ENCODE measurements around the gene FSTL4.
A peak's percentile ranks its signal among the peaks of the same experiment; 100 is the strongest.

FSTL4 gene

GRCh38 chr5:133314086-133314485 lies 298.3 kb downstream of the FSTL4 start:
- peaks cover under 1% of the 10 kb centered on the region for H3K4me1 Mint-ChIP-seq
- H3K27ac Mint-ChIP-seq, result no peak overlapping the region
- ATAC-seq, result no peak
- no peaks in the 10 kb centered on the region for H3K9me3 Mint-ChIP-seq
- H3K4me3 Mint-ChIP-seq, result no peak overlapping the region
- no peaks in the 10 kb centered on the region for H3K36me3 Mint-ChIP-seq
- no peaks in the 10 kb centered on the region for H3K27me3 Mint-ChIP-seq

DNA sequence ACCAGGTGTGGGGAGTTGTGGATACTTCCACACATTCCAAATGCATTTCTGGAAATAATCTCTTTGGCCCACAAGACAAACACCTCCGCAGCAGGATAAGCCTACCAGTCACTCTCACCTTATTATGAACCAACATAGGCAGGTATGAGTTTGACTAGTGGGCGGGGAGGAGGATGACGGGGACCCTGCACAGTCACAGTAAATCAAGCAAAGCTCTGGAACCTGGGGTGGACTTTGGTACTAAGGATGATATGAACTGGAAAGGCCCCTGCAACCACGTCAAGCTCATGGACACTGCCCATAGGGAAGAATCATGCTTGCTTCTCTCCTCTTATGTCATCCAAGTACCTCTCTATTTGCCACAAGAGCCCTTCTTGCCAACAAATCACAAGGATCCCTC lies 301.2 kb downstream of the FSTL4 start:
- no peak for ATAC-seq
- Mint-ChIP-seq H3K27me3 (no peaks in the 10 kb centered on the region), H3K27ac (no peak overlapping the region), H3K9me3 (no peaks in the 10 kb centered on the region), H3K4me3 (no peak overlapping the region), H3K4me1 (no peaks in the 10 kb centered on the region), H3K36me3 (no peaks in the 10 kb centered on the region)

DNA sequence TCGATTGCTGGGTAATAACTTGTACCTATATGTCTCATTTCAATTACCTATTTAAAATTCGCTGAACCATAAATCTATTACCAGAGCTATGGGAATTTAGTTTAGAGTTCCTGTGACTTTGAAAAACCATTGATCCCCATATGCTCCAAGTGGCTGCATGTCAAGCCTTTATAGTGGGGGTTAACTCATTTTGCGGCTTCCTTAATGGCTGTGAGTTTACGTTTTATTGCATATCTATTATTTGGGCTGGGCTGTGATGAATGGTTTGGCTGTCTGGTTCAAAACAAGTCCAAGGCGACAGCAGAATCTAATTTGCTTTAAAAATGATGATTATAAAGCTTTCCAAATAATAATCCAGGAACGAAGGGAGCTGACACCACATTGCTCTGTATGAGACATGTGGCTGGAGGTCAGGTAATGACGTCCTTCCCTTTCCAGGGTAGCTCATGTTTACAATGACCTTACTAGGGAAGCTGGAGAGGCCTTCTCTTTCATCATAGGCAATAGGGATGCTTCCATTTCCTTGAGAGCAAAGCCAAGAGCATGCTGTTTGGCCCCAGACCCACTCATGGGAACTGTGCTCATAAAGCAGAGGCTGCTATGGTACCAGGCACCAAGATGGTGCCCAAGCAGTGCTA lies 302.2 kb downstream of the FSTL4 start:
- H3K27me3 Mint-ChIP-seq, result peaks cover 10% of the 10 kb centered on the region
- no peaks in the 10 kb centered on the region for H3K9me3 Mint-ChIP-seq
- no peaks in the 10 kb centered on the region for H3K36me3 Mint-ChIP-seq
- H3K4me3 Mint-ChIP-seq, result no peak overlapping the region
- no peaks in the 10 kb centered on the region for H3K4me1 Mint-ChIP-seq
- ATAC-seq, result no peak
- no peak overlapping the region for H3K27ac Mint-ChIP-seq

DNA sequence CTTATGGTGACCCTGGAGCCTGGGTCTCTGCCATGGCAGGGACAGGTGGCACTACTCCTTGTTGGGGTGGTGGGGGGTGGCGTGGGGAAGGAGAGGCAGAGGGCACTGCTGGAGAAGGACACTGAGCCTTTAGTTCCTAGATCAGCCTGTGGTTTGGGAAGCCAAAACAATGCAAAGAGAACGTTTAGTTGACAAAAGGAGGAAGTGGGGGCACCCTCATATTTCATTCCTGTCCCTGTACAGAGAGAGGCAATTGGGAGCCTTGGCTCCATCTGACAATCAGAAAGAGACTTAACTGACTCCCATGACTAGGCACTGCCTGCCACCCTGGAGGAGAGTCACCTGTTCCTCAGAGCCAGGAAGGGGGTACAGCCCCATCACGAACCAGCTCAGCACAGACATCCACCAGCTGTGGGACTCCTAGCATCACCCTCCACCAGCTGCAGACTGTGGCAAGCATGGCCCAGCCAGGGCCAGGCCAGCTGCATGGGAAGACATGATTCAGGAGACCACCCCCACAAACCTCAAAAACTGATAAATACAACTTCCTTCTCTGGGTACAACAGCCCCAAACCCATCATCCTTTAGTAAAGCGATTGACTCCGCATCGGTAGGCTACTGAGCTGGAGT lies 303.1 kb downstream of the FSTL4 start:
- no peak overlapping the region for H3K27ac Mint-ChIP-seq
- no peaks in the 10 kb centered on the region for H3K4me1 Mint-ChIP-seq
- H3K27me3 Mint-ChIP-seq, result peaks cover 10% of the 10 kb centered on the region

DNA sequence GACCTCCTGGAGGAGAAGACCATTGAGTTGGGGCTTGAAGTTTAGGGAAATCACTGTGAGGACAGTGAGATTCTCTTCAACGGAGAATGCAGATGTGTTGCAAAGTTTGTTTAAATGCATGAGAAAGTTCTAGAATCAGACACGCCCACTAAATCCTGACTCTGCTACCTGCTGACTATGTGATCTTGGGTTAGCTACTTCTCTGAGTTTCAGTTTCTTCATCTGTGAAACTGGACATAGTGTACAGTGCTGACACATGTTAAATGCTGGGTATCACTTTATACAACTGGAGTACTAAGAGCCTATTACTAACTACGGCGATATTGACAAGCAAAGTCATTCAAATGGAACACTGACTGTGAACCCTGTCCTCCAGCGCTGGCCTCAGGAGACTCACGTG lies 305.1 kb downstream of the FSTL4 start:
- ATAC-seq, result no peak
- Mint-ChIP-seq H3K36me3 (no peaks in the 10 kb centered on the region), H3K4me1 (no peaks in the 10 kb centered on the region), H3K27me3 (peaks cover 10% of the 10 kb centered on the region), H3K9me3 (no peaks in the 10 kb centered on the region), H3K4me3 (no peak overlapping the region), H3K27ac (no peak overlapping the region)

More for the DNA sequence above, 303.1 kb downstream of the FSTL4 start:
- no peaks in the 10 kb centered on the region for H3K9me3 Mint-ChIP-seq
- no peak overlapping the region for H3K4me3 Mint-ChIP-seq
- peak; percentile 16 for ATAC-seq
- no peaks in the 10 kb centered on the region for H3K36me3 Mint-ChIP-seq

- no peak overlapping the region for H3K27ac Mint-ChIP-seq
- H3K36me3 Mint-ChIP-seq, result no peaks in the 10 kb centered on the region
- H3K27me3 Mint-ChIP-seq, result peaks cover 10% of the 10 kb centered on the region
- no peak for ATAC-seq
- no peak overlapping the region for H3K4me3 Mint-ChIP-seq
- no peaks in the 10 kb centered on the region for H3K4me1 Mint-ChIP-seq
- H3K9me3 Mint-ChIP-seq, result no peaks in the 10 kb centered on the region
These were observed 307.6 kb downstream of the FSTL4 start for GRCh38 chr5:133304707-133305216.

DNA sequence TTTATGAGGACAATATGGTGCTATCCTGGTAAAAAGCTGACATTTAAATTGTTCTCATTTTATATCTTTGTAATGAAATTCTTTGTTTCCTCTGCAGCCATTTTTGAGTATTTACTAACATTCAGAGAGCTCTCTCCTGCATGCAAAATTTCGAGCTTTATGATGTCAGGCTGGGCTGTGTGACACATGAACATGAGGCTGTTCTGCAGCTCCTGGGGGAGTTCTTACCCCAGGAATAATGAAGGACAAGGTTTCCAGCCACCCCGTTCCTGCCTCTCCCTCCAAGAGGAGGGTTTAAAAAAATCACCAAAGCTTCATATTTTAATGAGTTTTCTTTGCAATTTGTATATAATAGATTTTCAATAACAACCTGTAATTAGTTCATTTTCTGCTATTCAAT lies 308.2 kb downstream of the FSTL4 start:
- Mint-ChIP-seq H3K36me3 (no peaks in the 10 kb centered on the region), H3K4me1 (no peaks in the 10 kb centered on the region), H3K27ac (no peak overlapping the region), H3K9me3 (no peaks in the 10 kb centered on the region), H3K27me3 (peaks cover 10% of the 10 kb centered on the region), H3K4me3 (no peak overlapping the region)
- no peak for ATAC-seq

- Mint-ChIP-seq H3K4me1 (no peaks in the 10 kb centered on the region), H3K27ac (no peak overlapping the region), H3K4me3 (no peak overlapping the region), H3K36me3 (no peaks in the 10 kb centered on the region), H3K27me3 (peaks cover 10% of the 10 kb centered on the region), H3K9me3 (no peaks in the 10 kb centered on the region)
- ATAC-seq, result no peak
These were observed 309.0 kb downstream of the FSTL4 start for GRCh38 chr5:133303298-133303697.

DNA sequence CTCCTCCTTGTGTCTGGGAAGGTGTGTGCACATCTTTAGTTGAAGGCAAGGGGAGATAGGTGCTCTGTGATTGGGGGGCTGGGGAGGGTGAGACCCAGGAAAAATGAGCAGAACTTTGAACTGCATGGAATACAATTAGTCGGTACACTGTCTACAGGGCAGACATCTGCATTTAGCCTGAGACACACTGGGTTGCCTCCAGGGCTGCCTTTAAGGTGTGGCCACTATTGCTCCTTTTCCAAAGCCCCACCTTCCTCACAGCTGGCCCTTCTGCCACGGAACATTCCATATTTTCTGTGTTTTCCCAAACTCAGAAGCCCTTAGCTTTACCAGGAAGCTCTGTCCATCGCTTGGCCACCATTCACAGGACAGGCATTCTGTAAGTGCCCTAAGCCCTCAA lies 312.6 kb downstream of the FSTL4 start:
- H3K36me3 Mint-ChIP-seq, result no peaks in the 10 kb centered on the region
- H3K27me3 Mint-ChIP-seq, result no peaks in the 10 kb centered on the region
- H3K27ac Mint-ChIP-seq, result no peak overlapping the region
- H3K4me1 Mint-ChIP-seq, result no peaks in the 10 kb centered on the region
- no peak for ATAC-seq
- no peak overlapping the region for H3K4me3 Mint-ChIP-seq
- H3K9me3 Mint-ChIP-seq, result no peaks in the 10 kb centered on the region

- no peaks in the 10 kb centered on the region for H3K9me3 Mint-ChIP-seq
- no peak overlapping the region for H3K4me3 Mint-ChIP-seq
- H3K27ac Mint-ChIP-seq, result no peak overlapping the region
- no peaks in the 10 kb centered on the region for H3K4me1 Mint-ChIP-seq
- H3K27me3 Mint-ChIP-seq, result no peaks in the 10 kb centered on the region
- no peaks in the 10 kb centered on the region for H3K36me3 Mint-ChIP-seq
- ATAC-seq, result no peak
These were observed 313.3 kb downstream of the FSTL4 start for GRCh38 chr5:133299021-133299420.

GRCh38 chr5:133298447-133298846 lies 313.9 kb downstream of the FSTL4 start:
- no peak for ATAC-seq
- no peaks in the 10 kb centered on the region for H3K4me1 Mint-ChIP-seq
- H3K27ac Mint-ChIP-seq, result no peak overlapping the region
- H3K27me3 Mint-ChIP-seq, result no peaks in the 10 kb centered on the region
- no peaks in the 10 kb centered on the region for H3K9me3 Mint-ChIP-seq
- no peaks in the 10 kb centered on the region for H3K36me3 Mint-ChIP-seq
- H3K4me3 Mint-ChIP-seq, result no peak overlapping the region

GRCh38 chr5:133297293-133297692 lies 315.0 kb downstream of the FSTL4 start:
- no peak for ATAC-seq
- H3K36me3 Mint-ChIP-seq, result no peaks in the 10 kb centered on the region
- H3K9me3 Mint-ChIP-seq, result no peaks in the 10 kb centered on the region
- no peak overlapping the region for H3K27ac Mint-ChIP-seq
- no peaks in the 10 kb centered on the region for H3K27me3 Mint-ChIP-seq
- no peak overlapping the region for H3K4me3 Mint-ChIP-seq
- H3K4me1 Mint-ChIP-seq, result no peaks in the 10 kb centered on the region

DNA sequence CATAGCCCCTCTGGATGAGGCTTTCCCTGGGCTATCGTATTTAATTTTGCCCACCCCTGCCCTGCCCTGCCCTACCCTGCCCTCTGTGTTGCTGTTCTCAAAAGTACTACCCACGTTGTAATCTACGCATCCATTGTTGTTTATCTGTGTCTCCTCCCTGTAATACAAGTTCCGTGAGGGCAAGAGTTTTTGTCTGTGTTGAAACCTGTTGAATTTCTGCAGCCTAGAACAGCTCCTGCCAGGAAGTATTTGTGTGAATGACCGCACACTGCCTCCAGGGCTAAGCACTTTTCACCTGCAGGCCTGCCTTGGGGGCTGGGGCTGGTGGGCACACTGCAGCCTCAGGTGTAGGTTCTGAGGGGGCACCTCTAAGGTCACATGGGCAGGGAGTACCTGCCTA lies 315.7 kb downstream of the FSTL4 start:
- Mint-ChIP-seq H3K27ac (no peak overlapping the region), H3K4me3 (no peak overlapping the region), H3K4me1 (no peaks in the 10 kb centered on the region), H3K9me3 (no peaks in the 10 kb centered on the region), H3K27me3 (no peaks in the 10 kb centered on the region), H3K36me3 (no peaks in the 10 kb centered on the region)
- no peak for ATAC-seq

DNA sequence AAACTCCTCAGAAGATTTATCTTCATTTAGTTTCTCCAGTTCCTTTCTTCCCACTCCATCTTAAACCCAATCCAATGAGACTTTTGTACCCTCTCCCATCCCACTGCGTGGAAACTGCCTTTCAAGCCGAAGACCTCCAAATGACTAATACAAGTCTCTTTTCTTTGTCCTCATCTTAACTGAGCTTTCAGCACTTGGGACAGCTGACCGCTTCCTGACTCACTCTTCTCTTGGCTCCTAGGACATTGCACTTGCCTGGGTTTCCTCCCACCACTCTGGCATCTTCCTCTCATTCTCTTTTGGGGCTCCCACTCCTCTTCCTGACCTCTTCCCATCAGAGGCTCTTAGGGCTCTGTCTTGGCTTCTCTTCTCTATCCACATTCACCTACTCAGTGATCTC lies 316.8 kb downstream of the FSTL4 start:
- no peaks in the 10 kb centered on the region for H3K36me3 Mint-ChIP-seq
- no peaks in the 10 kb centered on the region for H3K27me3 Mint-ChIP-seq
- H3K9me3 Mint-ChIP-seq, result no peaks in the 10 kb centered on the region
- ATAC-seq, result no peak
- no peaks in the 10 kb centered on the region for H3K4me1 Mint-ChIP-seq
- no peak overlapping the region for H3K4me3 Mint-ChIP-seq
- H3K27ac Mint-ChIP-seq, result no peak overlapping the region

DNA sequence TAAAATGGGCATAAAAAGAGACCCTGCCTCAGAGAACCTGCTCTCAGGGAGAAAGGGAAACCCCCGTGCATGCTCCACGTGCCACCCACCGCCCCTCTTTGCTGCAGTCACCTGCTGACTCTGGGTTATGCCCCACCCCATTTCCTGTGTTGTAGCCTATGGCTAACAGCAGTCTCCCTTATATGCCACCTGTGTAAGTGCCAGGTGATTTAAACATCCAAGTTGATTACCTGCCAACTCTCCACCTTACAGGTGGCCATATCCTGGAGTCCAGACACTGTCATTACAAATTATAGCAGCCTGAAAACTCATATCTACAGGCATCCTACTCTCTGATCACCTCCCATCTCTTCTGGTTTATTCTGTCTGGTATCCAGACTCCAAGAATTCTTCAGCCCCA lies 318.0 kb downstream of the FSTL4 start:
- H3K27me3 Mint-ChIP-seq, result no peaks in the 10 kb centered on the region
- no peak for ATAC-seq
- H3K27ac Mint-ChIP-seq, result no peak overlapping the region

GRCh38 chr5:133293960-133294359 lies 318.4 kb downstream of the FSTL4 start:
- H3K9me3 Mint-ChIP-seq, result no peaks in the 10 kb centered on the region
- H3K27me3 Mint-ChIP-seq, result no peaks in the 10 kb centered on the region
- H3K36me3 Mint-ChIP-seq, result no peaks in the 10 kb centered on the region
- no peak for ATAC-seq
- H3K4me1 Mint-ChIP-seq, result no peaks in the 10 kb centered on the region
- no peak overlapping the region for H3K4me3 Mint-ChIP-seq
- no peak overlapping the region for H3K27ac Mint-ChIP-seq

More for the DNA sequence above, 318.0 kb downstream of the FSTL4 start:
- Mint-ChIP-seq H3K4me3 (no peak overlapping the region), H3K9me3 (no peaks in the 10 kb centered on the region), H3K36me3 (no peaks in the 10 kb centered on the region), H3K4me1 (no peaks in the 10 kb centered on the region)

Data from stimulated activated memory B cell treated with anti-CD40 and anti-IgM and Interleukin-4, amounts not matched to agents 10 μg/mL and 1 μg/mL and 100 μg/mL, for 72 hours (primary cell).